ENCODE measurements around the gene TMEM258.

TMEM258 gene

GRCh38 chr11:61817471-61818202, 25.2 kb upstream of the TMEM258 start:
- no peak for DNase-seq

- peak; percentile 87 to 90 for DNase-seq
Measured at GRCh38 chr11:61816736-61817455, 24.5 kb upstream of the TMEM258 start, which contains the start of gene FADS1. Gene FADS1, minus strand, starts transcription at chr11:61817003. Its CDS starts 74 bp downstream, at chr11:61816929.

GRCh38 chr11:61815790-61816735, 23.7 kb upstream of the TMEM258 start:
- peak; percentile 76 to 79 for DNase-seq

GRCh38 chr11:61814958-61815789, 22.8 kb upstream of the TMEM258 start:
- peak; percentile 75 to 79 for DNase-seq

- DNase-seq: peak in 1 of 2 experiments; percentile 45
Measured at GRCh38 chr11:61814247-61814957, 22.0 kb upstream of the TMEM258 start.

- DNase-seq: no peak
Measured at GRCh38 chr11:61812736-61813411, 20.5 kb upstream of the TMEM258 start.

- no peak for DNase-seq
Measured at GRCh38 chr11:61811831-61812230, 19.4 kb upstream of the TMEM258 start.

- no peak for DNase-seq
Measured at GRCh38 chr11:61810671-61811175, 18.3 kb upstream of the TMEM258 start.

- DNase-seq: no peak
Measured at GRCh38 chr11:61806785-61807184, 14.4 kb upstream of the TMEM258 start.

- no peak for DNase-seq
Measured at GRCh38 chr11:61805146-61805545, 12.7 kb upstream of the TMEM258 start.

- DNase-seq: no peak
Measured at GRCh38 chr11:61803889-61804647, 11.7 kb upstream of the TMEM258 start.

GRCh38 chr11:61802605-61803004, 10.2 kb upstream of the TMEM258 start:
- DNase-seq: no peak

- no peak for DNase-seq
Measured at GRCh38 chr11:61800331-61801281, 8.2 kb upstream of the TMEM258 start.

GRCh38 chr11:61799665-61800284, 7.4 kb upstream of the TMEM258 start:
- DNase-seq: no peak

- peak; percentile 66 to 68 for DNase-seq
Measured at GRCh38 chr11:61797263-61797944, 5.0 kb upstream of the TMEM258 start.

GRCh38 chr11:61795876-61796526, 3.6 kb upstream of the TMEM258 start:
- no peak for DNase-seq

GRCh38 chr11:61795459-61795858, 3.1 kb upstream of the TMEM258 start:
- DNase-seq: no peak
